HepG2 (cell line): ENCODE data around the gene SNX15. TPM values are rescaled to one million over a fixed set of nuclear protein-coding genes. Genes with fewer than 3 reads are reported as not detected.
A peak's percentile ranks its signal among the peaks of the same experiment; 100 is the strongest.

ENCODE experiments used
- KDM6A ChIP-seq: IDR thresholded peaks from 2 replicates; pipeline ENCODE4 v1.6.1; 2016; ENCODE audit warnings: low read depth
- KLF11 ChIP-seq: IDR thresholded peaks from 2 replicates; pipeline ENCODE4 v1.6.1; 2016; ENCODE audit warnings: missing compliant biosample characterization
- KLF6 ChIP-seq: IDR thresholded peaks from 2 replicates; pipeline ENCODE4 v1.8.0; 2016; ENCODE audit warnings: missing biosample characterization, missing genetic modification reagents
- MAF1 ChIP-seq: sonication (generic); formaldehyde crosslinking; IDR thresholded peaks from 2 replicates; pipeline ENCODE4 v1.5.0; 2020; ENCODE audit warnings: missing genetic modification reagents, borderline replicate concordance
- MAFK ChIP-seq, 2 experiments: IDR thresholded peaks in 1 of 2; conservative IDR thresholded peaks in 1 of 2; 2 replicates each; pipeline ENCODE4 v1.6.1; 2011; ENCODE audit warnings: improper control_type of control experiment in 2 of 2, low read length in 2 of 2
- MYNN ChIP-seq: sonication (generic); formaldehyde crosslinking; IDR thresholded peaks from 2 replicates; pipeline ENCODE4 v1.4.0; 2020; ENCODE audit warnings: mild to moderate bottlenecking, low read depth, missing genetic modification reagents
- NPAS2 ChIP-seq: sonication (generic); formaldehyde crosslinking; IDR thresholded peaks from 2 replicates; pipeline ENCODE4 v1.8.0; 2022; ENCODE audit warnings: mild to moderate bottlenecking, missing genetic modification reagents, borderline replicate concordance
- PAX8 ChIP-seq: sonication (generic); formaldehyde crosslinking; IDR thresholded peaks from 2 replicates; pipeline ENCODE4 v1.8.0; 2022; ENCODE audit warnings: mild to moderate bottlenecking, missing genetic modification reagents, borderline replicate concordance
- RELA ChIP-seq: sonication (generic); formaldehyde crosslinking; IDR thresholded peaks from 2 replicates; pipeline ENCODE4 v1.4.0; 2020; ENCODE audit warnings: missing genetic modification reagents
- SP5 ChIP-seq: IDR thresholded peaks from 2 replicates; pipeline ENCODE4 v1.6.1; 2016; ENCODE audit warnings: low read depth, borderline replicate concordance
- ZNF12 ChIP-seq: sonication (generic); formaldehyde crosslinking; IDR thresholded peaks from 2 replicates; pipeline ENCODE4 v1.5.0; 2020; ENCODE audit warnings: missing genetic modification reagents
- ZNF205 ChIP-seq: IDR thresholded peaks from 2 replicates; pipeline ENCODE4 v1.6.1; 2018; ENCODE audit warnings: missing biosample characterization, missing genetic modification reagents
- ZNF260 ChIP-seq: sonication (generic); formaldehyde crosslinking; IDR thresholded peaks from 2 replicates; pipeline ENCODE4 v1.4.0; 2020; ENCODE audit warnings: missing genetic modification reagents, low read depth, mild to moderate bottlenecking, borderline replicate concordance
- ZNF333 ChIP-seq: sonication (generic); formaldehyde crosslinking; IDR thresholded peaks from 2 replicates; pipeline ENCODE4 v1.4.0; 2020; ENCODE audit warnings: mild to moderate bottlenecking, missing genetic modification reagents, borderline replicate concordance
- ZNF34 ChIP-seq: sonication (generic); formaldehyde crosslinking; IDR thresholded peaks from 2 replicates; pipeline ENCODE4 v1.4.0; 2020; ENCODE audit warnings: mild to moderate bottlenecking, missing genetic modification reagents, borderline replicate concordance
- ZNF567 ChIP-seq: sonication (generic); formaldehyde crosslinking; IDR thresholded peaks from 2 replicates; pipeline ENCODE4 v1.8.1; 2023; ENCODE audit warnings: mild to moderate bottlenecking, missing genetic modification reagents, borderline replicate concordance
- ZNF788 ChIP-seq: sonication (generic); formaldehyde crosslinking; IDR thresholded peaks from 2 replicates; pipeline ENCODE4 v1.5.0; 2020; ENCODE audit warnings: mild to moderate bottlenecking, missing genetic modification reagents, borderline replicate concordance
- ZNF83 ChIP-seq: sonication (generic); formaldehyde crosslinking; IDR thresholded peaks from 2 replicates; pipeline ENCODE4 v1.4.0; 2020; ENCODE audit warnings: missing genetic modification reagents, mild to moderate bottlenecking, borderline replicate concordance
- ZSCAN22 ChIP-seq: sonication (generic); formaldehyde crosslinking; IDR thresholded peaks from 2 replicates; pipeline ENCODE4 v1.4.0; 2020; ENCODE audit warnings: mild to moderate bottlenecking, missing genetic modification reagents
- polyA plus RNA-seq, 8 experiments: library from polyadenylated mRNA; depleted of rRNA in 3 of 8; stranded (reverse) in 7 of 8; unstranded in 1 of 8; fragments of >200 nt; fragmentation: Illumina TruSeq in 4 of 8; extraction: Trizol in 4 of 8; gene quantifications; 2 replicates each; pipeline versions ENCODE4 v1.2.1 to v1.2.3, GENCODE V29; 2011 to 2016; ENCODE audit warnings: low read depth in 4 of 8, missing spikeins in 1 of 8, mixed read lengths in 1 of 8; ENCODE audit not compliant: insufficient read depth in 1 of 8
- total RNA-seq, 5 experiments: library from RNA; depleted of rRNA; stranded (reverse); fragments of >200 nt; fragmentation: Illumina TruSeq; extraction: Trizol; gene quantifications; 2 replicates each; pipeline ENCODE4 v1.2.3, GENCODE V29; 2016; ENCODE audit warnings: low read depth in 1 of 5
- TF ChIP-seq, protein P1 (sequence below): sonication (generic); formaldehyde crosslinking; IDR thresholded peaks from 2 replicates; pipeline ENCODE4 v1.4.0; 2020; ENCODE audit warnings: low read depth, mild to moderate bottlenecking, missing genetic modification reagents
- TF ChIP-seq, protein P2 (sequence below): sonication (generic); formaldehyde crosslinking; IDR thresholded peaks from 2 replicates; pipeline ENCODE4 v1.9.0; 2021; ENCODE audit warnings: missing genetic modification reagents, mild to moderate bottlenecking, borderline replicate concordance
- TF ChIP-seq, protein P3 (sequence below): sonication (generic); formaldehyde crosslinking; conservative IDR thresholded peaks from 2 replicates; pipeline ENCODE4 v1.8.0; 2022; ENCODE audit warnings: mild to moderate bottlenecking, moderate library complexity, missing genetic modification reagents
- TF ChIP-seq, protein P4 (sequence below): sonication (generic); formaldehyde crosslinking; IDR thresholded peaks from 2 replicates; pipeline ENCODE4 v1.4.0; 2020; ENCODE audit warnings: missing genetic modification reagents, low read depth, mild to moderate bottlenecking, borderline replicate concordance

The SNX15 gene
- total and polyA plus RNA-seq, 2 of the 13 experiments (the other 11 are each of a cell fraction or from before 2014, with no cell fraction given) = 19.1 to 22.6 TPM

DNA sequence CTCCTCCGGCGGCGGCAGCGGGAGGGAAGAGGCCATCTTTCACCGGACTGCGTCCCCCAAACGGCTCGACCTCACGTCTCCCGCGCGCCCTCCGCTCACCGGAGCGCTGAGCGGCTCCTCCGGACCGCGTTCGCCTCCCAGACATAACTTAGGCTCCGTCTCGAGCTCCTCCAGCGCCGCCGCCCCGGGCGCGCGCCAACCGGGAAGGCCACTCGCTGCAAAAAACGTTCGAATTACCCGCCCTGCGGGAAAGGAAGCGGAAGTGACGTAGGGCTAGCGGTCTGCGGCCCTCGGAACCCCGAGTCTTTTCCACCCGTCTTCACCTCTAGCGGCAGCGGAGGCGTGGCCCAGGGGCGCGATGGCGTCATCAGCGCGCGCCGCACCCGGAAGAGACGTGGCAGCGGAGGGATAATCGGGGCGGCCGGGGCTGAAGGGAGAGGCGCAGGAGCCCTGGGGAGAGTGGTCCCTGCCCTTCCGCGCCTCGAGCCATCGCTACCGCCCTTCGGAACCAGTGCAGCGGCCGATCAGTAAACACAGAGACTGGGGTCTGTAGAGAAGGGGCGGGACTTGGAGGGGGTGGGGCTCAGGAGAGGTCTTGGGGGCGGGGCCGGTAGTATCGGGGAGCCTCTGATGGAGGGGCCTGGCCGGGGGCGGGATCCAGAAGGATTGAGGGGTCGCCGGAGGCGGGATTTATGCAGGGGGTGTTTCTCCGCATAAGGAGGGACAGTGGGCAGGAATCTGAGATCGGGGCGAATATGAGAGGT is 56.8 kb downstream of the SNX15 start, which contains the start of the genes CDCA5 and ZFPL1 (continued):
- TF ChIP-seq, protein P1, sequence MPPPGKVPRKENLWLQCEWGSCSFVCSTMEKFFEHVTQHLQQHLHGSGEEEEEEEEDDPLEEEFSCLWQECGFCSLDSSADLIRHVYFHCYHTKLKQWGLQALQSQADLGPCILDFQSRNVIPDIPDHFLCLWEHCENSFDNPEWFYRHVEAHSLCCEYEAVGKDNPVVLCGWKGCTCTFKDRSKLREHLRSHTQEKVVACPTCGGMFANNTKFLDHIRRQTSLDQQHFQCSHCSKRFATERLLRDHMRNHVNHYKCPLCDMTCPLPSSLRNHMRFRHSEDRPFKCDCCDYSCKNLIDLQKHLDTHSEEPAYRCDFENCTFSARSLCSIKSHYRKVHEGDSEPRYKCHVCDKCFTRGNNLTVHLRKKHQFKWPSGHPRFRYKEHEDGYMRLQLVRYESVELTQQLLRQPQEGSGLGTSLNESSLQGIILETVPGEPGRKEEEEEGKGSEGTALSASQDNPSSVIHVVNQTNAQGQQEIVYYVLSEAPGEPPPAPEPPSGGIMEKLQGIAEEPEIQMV (CRISPR knock-in tag) = no peak; the same call in 1 of the 2 replicates
- TF ChIP-seq KLF6 (CRISPR knock-in tag) (no peak), KDM6A (CRISPR knock-in tag) (no peak), ZNF333 (CRISPR knock-in tag) (peak; percentile 50), MAF1 (CRISPR knock-in tag) (no peak), SP5 (peak; percentile 92), ZNF205 (CRISPR knock-in tag) (peak; percentile 75), ZNF12 (no peak), MYNN (CRISPR knock-in tag) (no peak), NPAS2 (no peak), KLF11 (peak; percentile 64), ZNF83 (CRISPR knock-in tag) (peak; percentile 68; the same call in 1 of the 2 replicates), ZNF567 (peak; percentile 81; the same call in 1 of the 2 replicates), PAX8 (no peak), ZNF788 (CRISPR knock-in tag) (peak; percentile 96; the same call in 1 of the 2 replicates), ZNF34 (CRISPR knock-in tag) (no peak; the same call in 1 of the 2 replicates), ZSCAN22 (CRISPR knock-in tag) (no peak), RELA (CRISPR knock-in tag) (peak; percentile 67; the same call in 1 of the 2 replicates), ZNF260 (no peak), MAFK (conservative IDR thresholded peaks at IDR 0.05 in 1 of 2, IDR thresholded peaks at IDR 0.05 in 1 of 2; ENCODE audit: low read length in 2 of 2) (no peak)
- TF ChIP-seq, protein P2, sequence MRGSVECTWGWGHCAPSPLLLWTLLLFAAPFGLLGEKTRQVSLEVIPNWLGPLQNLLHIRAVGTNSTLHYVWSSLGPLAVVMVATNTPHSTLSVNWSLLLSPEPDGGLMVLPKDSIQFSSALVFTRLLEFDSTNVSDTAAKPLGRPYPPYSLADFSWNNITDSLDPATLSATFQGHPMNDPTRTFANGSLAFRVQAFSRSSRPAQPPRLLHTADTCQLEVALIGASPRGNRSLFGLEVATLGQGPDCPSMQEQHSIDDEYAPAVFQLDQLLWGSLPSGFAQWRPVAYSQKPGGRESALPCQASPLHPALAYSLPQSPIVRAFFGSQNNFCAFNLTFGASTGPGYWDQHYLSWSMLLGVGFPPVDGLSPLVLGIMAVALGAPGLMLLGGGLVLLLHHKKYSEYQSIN (CRISPR knock-in tag) = no peak
- TF ChIP-seq, protein P3, sequence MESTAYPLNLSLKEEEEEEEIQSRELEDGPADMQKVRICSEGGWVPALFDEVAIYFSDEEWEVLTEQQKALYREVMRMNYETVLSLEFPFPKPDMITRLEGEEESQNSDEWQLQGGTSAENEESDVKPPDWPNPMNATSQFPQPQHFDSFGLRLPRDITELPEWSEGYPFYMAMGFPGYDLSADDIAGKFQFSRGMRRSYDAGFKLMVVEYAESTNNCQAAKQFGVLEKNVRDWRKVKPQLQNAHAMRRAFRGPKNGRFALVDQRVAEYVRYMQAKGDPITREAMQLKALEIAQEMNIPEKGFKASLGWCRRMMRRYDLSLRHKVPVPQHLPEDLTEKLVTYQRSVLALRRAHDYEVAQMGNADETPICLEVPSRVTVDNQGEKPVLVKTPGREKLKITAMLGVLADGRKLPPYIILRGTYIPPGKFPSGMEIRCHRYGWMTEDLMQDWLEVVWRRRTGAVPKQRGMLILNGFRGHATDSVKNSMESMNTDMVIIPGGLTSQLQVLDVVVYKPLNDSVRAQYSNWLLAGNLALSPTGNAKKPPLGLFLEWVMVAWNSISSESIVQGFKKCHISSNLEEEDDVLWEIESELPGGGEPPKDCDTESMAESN (CRISPR knock-in tag) = peak; percentile 88
- TF ChIP-seq, protein P4, sequence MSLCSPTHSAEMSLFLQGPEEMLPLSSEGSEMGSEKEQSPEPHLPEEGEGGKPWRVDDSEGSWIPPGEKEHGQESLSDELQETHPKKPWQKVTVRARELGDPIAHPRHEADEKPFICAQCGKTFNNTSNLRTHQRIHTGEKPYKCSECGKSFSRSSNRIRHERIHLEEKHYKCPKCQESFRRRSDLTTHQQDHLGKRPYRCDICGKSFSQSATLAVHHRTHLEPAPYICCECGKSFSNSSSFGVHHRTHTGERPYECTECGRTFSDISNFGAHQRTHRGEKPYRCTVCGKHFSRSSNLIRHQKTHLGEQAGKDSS (CRISPR knock-in tag) = peak; percentile 74; the same call in 1 of the 2 replicates
